ENCODE measurements around the gene EFCAB9. TPM values are rescaled to one million over a fixed set of nuclear protein-coding genes. Genes with fewer than 3 reads are reported as not detected.

EFCAB9 gene
- total and polyA plus RNA-seq, 12 donors: not detected

GRCh38 chr5:172235827-172236736 lies 42.1 kb downstream of the EFCAB9 start:
- DNase-seq: no peak
- WGBS, 4 donors: 71 to 75% (median 74%) methylated on average over 3 of the region's 3 CpGs
- H3K9me3 ChIP-seq (replicated peaks in 1 of 3): no peaks in the 10 kb centered on the region
- no peak overlapping the region for H3K4me3 ChIP-seq
- no peaks in the 10 kb centered on the region for H3K27me3 ChIP-seq
- no peak for TF ChIP-seq POLR2A (IDR thresholded peaks at IDR 0.05)
- TF ChIP-seq, protein P1, sequence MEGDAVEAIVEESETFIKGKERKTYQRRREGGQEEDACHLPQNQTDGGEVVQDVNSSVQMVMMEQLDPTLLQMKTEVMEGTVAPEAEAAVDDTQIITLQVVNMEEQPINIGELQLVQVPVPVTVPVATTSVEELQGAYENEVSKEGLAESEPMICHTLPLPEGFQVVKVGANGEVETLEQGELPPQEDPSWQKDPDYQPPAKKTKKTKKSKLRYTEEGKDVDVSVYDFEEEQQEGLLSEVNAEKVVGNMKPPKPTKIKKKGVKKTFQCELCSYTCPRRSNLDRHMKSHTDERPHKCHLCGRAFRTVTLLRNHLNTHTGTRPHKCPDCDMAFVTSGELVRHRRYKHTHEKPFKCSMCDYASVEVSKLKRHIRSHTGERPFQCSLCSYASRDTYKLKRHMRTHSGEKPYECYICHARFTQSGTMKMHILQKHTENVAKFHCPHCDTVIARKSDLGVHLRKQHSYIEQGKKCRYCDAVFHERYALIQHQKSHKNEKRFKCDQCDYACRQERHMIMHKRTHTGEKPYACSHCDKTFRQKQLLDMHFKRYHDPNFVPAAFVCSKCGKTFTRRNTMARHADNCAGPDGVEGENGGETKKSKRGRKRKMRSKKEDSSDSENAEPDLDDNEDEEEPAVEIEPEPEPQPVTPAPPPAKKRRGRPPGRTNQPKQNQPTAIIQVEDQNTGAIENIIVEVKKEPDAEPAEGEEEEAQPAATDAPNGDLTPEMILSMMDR (IDR thresholded peaks at IDR 0.05): no peak
- peaks cover 0 to 3% of the 10 kb centered on the region in 2 donors for H3K4me1 ChIP-seq (replicated peaks in 1 of 2)
- H3K27ac ChIP-seq: no peak overlapping the region
- H3K36me3 ChIP-seq (replicated peaks in 1 of 2): peaks cover 0 to 6% of the 10 kb centered on the region in 2 donors
- intact Hi-C loops (cut with DNase I): loop anchor here in 1 of 2 donors (5.0 kb wide), 1 partner anchor 329 kb away; no protein-coding TSS in a partner anchor

DNA sequence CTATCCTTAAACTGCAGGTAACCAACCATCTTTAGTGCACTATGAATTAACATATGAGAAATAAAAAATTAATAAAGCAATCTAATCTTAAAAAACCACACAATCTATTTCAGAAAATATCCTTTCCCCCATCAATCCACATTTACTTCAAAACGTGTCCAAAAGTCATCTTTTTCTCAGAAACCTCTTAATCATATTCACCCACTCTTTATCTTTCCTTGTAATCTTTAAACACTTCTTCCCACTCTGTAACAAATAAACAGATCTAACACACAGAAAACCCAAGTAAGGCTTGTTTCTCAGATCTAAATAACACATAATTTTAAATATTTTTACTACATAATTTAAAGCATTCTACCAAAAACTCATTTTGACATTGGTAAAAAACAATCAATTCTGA lies 44.4 kb downstream of the EFCAB9 start:
- DNase-seq: no peak
- no peak for TF ChIP-seq POLR2A (IDR thresholded peaks at IDR 0.05)
- TF ChIP-seq, protein P1 (IDR thresholded peaks at IDR 0.05): no peak
- Histone ChIP-seq H3K27ac (no peak overlapping the region), H3K27me3 (no peaks in the 10 kb centered on the region), H3K36me3 (replicated peaks in 1 of 2) (peaks cover 0 to 2% of the 10 kb centered on the region in 2 donors), H3K4me1 (replicated peaks in 1 of 2) (peaks cover 0 to 3% of the 10 kb centered on the region in 2 donors), H3K9me3 (replicated peaks in 1 of 3) (no peaks in the 10 kb centered on the region), H3K4me3 (no peak overlapping the region)
- 18 to 40% (median 26%) methylated on average over 1 of the region's 1 CpG for WGBS, 4 donors
- intact Hi-C loops (cut with DNase I): loop anchor here in 1 of 2 donors (5.0 kb wide), 1 partner anchor 331 kb away; no protein-coding TSS in a partner anchor

DNA sequence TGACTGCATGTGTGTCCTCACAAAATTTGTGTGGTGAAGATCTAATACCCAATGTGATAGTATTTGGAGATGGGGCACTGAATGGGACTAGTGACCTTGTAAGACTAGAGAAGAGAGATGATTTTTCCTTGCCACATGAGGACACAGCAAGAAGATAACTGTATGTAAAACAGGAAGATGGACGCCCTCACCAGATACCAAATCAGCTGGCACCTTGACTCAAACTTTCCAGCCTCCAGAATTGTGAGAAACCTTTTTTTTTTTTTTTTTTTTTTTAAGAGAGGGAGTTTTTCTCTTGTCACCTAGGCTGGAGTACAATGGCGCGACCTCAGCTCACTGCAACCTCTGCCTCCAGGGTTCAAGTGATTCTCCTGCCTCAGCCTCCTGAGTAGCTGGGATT lies 49.3 kb downstream of the EFCAB9 start:
- Histone ChIP-seq H3K9me3 (replicated peaks in 1 of 3) (no peaks in the 10 kb centered on the region), H3K36me3 (replicated peaks in 1 of 2) (no peaks in the 10 kb centered on the region), H3K4me3 (no peak overlapping the region), H3K4me1 (replicated peaks in 1 of 2) (no peaks in the 10 kb centered on the region), H3K27ac (no peak overlapping the region), H3K27me3 (no peaks in the 10 kb centered on the region)
- WGBS, 4 donors: 93 to 95% (median 94%) methylated on average over 3 of the region's 3 CpGs
- TF ChIP-seq, protein P1 (IDR thresholded peaks at IDR 0.05): no peak
- no peak for TF ChIP-seq POLR2A (IDR thresholded peaks at IDR 0.05)
- peak in 1 of 7 donors; percentile 18 for DNase-seq
- intact Hi-C loops (cut with DNase I): no loop called here

GRCh38 chr5:172245046-172245445 lies 51.1 kb downstream of the EFCAB9 start:
- no peaks in the 10 kb centered on the region for H3K27me3 ChIP-seq
- no peaks in the 10 kb centered on the region for H3K36me3 ChIP-seq (replicated peaks in 1 of 2)
- peak overlapping the region in 1 of 5 donors; percentile 31 for H3K27ac ChIP-seq
- no peak for TF ChIP-seq POLR2A (IDR thresholded peaks at IDR 0.05)
- TF ChIP-seq, protein P1 (IDR thresholded peaks at IDR 0.05): no peak
- H3K4me3 ChIP-seq: no peak overlapping the region
- intact Hi-C loops (cut with DNase I): no loop called here
- H3K9me3 ChIP-seq (replicated peaks in 1 of 3): no peaks in the 10 kb centered on the region
- DNase-seq: no peak
- no peaks in the 10 kb centered on the region for H3K4me1 ChIP-seq (replicated peaks in 1 of 2)
- 94 to 100% (median 97%) methylated on average over 2 of the region's 2 CpGs for WGBS, 4 donors

All from adrenal gland (tissue), 12 donors.